ENCODE data around the gene PRKCQ.

Gene PRKCQ

GRCh38 chr10:6501931-6502330 lies 78.1 kb downstream of the PRKCQ start:
- no peak overlapping the region for H3K4me3 ChIP-seq (replicated peaks in 1 of 2; ENCODE audit: low read depth in 2 of 2, low read length in 2 of 2)
- TF ChIP-seq, protein P1, sequence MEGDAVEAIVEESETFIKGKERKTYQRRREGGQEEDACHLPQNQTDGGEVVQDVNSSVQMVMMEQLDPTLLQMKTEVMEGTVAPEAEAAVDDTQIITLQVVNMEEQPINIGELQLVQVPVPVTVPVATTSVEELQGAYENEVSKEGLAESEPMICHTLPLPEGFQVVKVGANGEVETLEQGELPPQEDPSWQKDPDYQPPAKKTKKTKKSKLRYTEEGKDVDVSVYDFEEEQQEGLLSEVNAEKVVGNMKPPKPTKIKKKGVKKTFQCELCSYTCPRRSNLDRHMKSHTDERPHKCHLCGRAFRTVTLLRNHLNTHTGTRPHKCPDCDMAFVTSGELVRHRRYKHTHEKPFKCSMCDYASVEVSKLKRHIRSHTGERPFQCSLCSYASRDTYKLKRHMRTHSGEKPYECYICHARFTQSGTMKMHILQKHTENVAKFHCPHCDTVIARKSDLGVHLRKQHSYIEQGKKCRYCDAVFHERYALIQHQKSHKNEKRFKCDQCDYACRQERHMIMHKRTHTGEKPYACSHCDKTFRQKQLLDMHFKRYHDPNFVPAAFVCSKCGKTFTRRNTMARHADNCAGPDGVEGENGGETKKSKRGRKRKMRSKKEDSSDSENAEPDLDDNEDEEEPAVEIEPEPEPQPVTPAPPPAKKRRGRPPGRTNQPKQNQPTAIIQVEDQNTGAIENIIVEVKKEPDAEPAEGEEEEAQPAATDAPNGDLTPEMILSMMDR (IDR thresholded peaks at IDR 0.05; ENCODE audit: low read depth, low read length): no peak

GRCh38 chr10:6499974-6500373 lies 80.1 kb downstream of the PRKCQ start:
- TF ChIP-seq, protein P1 (IDR thresholded peaks at IDR 0.05; ENCODE audit: low read depth, low read length): no peak
- DNase-seq (ENCODE audit: low read depth in 2 of 2): no peak
- no peak overlapping the region for H3K4me3 ChIP-seq (replicated peaks in 1 of 2; ENCODE audit: low read depth in 2 of 2, low read length in 2 of 2)

More at GRCh38 chr10:6501931-6502330, 78.1 kb downstream of the PRKCQ start:
- no peak for DNase-seq (ENCODE audit: low read depth in 2 of 2)

DNA sequence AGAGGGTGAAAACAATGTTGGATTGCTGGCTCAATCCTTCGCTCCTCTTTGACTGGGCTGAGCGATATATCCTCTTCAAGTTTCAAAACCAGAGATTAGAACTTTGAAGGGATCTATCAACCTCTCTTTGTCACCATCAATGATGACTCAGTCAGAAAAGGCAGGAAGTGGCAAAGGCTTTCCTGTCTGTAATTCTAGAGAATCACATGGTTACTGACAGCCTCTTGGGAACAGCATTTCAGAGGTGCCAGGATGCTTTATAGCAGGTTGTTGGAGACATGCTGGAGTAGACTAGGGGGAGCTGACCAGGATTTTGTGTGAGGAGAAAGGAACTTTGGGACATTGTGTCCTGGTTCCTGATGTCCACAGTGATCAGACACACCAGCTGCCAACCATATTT lies 81.3 kb downstream of the PRKCQ start:
- TF ChIP-seq, protein P1 (IDR thresholded peaks at IDR 0.05; ENCODE audit: low read depth, low read length): no peak
- H3K4me3 ChIP-seq (replicated peaks in 1 of 2; ENCODE audit: low read depth in 2 of 2, low read length in 2 of 2): no peak overlapping the region
- no peak for DNase-seq (ENCODE audit: low read depth in 2 of 2)

- no peak for DNase-seq (ENCODE audit: low read depth in 2 of 2)
- no peak overlapping the region for H3K4me3 ChIP-seq (replicated peaks in 1 of 2; ENCODE audit: low read depth in 2 of 2, low read length in 2 of 2)
- TF ChIP-seq, protein P1 (IDR thresholded peaks at IDR 0.05; ENCODE audit: low read depth, low read length): no peak
Measured at GRCh38 chr10:6497620-6498019, 82.5 kb downstream of the PRKCQ start.

GRCh38 chr10:6494936-6495592 lies 85.0 kb downstream of the PRKCQ start:
- no peak for DNase-seq (ENCODE audit: low read depth in 2 of 2)
- TF ChIP-seq, protein P1 (IDR thresholded peaks at IDR 0.05; ENCODE audit: low read depth, low read length): no peak
- H3K4me3 ChIP-seq (replicated peaks in 1 of 2; ENCODE audit: low read depth in 2 of 2, low read length in 2 of 2): no peak overlapping the region

- no peak overlapping the region for H3K4me3 ChIP-seq (replicated peaks in 1 of 2; ENCODE audit: low read depth in 2 of 2, low read length in 2 of 2)
- TF ChIP-seq, protein P1 (IDR thresholded peaks at IDR 0.05; ENCODE audit: low read depth, low read length): no peak
- no peak for DNase-seq (ENCODE audit: low read depth in 2 of 2)
Measured at GRCh38 chr10:6494442-6494819, 85.6 kb downstream of the PRKCQ start.
